DMS 273 treated with DMSO at 0.1 percent for 48 hours (cell line): Measurements from ENCODE around the gene NSDHL.

Experiments
- DNase-seq: peaks from one replicate; lab custom pipeline; 2025; lab: John Stamatoyannopoulos, UW

NSDHL gene

DNA sequence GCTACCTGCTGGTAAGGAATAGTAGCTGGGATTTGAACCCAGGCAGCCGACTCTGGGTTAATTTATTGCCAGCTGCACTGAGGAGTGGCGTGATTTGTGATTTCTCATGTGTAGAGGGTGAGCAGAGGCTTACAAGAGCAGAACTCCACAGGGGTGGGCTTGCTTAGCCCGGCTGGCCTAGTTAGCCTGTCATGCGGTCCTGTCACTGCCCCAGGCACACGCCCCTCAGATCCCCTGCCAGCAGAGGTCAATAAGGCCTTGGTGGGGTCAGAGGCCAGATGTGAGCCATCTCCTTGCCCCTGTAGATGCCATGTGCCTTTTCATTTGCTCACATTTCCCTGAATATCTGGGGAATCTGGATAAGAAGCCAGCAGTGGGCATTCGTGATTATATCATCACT lies 13.4 kb downstream of the NSDHL start:
- no peak for DNase-seq

- DNase-seq = no peak
These were observed 14.9 kb downstream of the NSDHL start for GRCh38 chrX:152845618-152846240.

GRCh38 chrX:152847281-152847680 lies 16.4 kb downstream of the NSDHL start:
- DNase-seq = no peak

- no peak for DNase-seq
These were observed 19.6 kb downstream of the NSDHL start for GRCh38 chrX:152850465-152850864.

DNA sequence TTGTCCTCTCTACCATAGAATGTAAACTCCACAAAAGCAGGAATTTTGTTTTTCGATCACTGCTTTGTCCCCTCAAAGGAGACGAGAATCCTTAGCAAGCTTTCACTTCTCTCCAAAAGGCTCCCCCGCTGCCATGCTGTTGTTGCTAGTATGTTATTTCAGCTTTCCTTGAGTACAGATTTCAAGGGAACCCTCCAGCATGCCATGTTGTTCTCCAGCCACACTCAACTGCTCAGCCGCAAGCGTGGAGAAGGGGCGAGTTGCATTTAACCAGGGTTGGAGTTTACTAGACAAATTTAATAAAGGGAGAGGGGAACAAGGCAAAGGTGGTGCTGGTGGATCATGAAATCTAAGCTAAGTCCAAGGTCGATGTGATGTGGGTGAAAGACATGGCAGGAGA lies 23.1 kb downstream of the NSDHL start:
- no peak for DNase-seq

GRCh38 chrX:152861116-152861515 lies 30.3 kb downstream of the NSDHL start:
- peak; percentile 39 for DNase-seq

GRCh38 chrX:152861826-152862225 lies 31.0 kb downstream of the NSDHL start:
- no peak for DNase-seq

- DNase-seq = no peak
These were observed 34.5 kb downstream of the NSDHL start for GRCh38 chrX:152865232-152865920.

- DNase-seq = no peak
These were observed 35.5 kb downstream of the NSDHL start for GRCh38 chrX:152866386-152866785.

DNA sequence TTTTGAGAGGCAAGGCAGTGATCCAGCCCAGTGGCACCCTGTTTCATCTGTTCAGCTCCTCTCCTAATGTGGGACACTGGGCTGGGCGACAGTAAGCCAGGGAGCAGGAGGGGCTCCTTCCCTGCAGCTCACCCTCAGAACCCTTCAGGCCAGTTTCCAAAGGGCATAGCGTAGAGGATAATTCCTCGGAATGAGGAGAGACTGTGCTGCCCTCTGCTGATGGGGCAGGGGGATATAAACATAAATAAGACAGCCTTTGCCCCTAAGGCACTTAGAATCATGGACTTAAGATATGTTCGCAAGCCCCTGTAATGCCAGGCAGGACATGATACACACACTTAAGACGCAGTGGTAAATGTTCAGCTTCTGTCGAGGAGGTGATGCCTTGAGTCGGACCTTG lies 39.1 kb downstream of the NSDHL start:
- no peak for DNase-seq

GRCh38 chrX:152871260-152871659 lies 40.4 kb downstream of the NSDHL start:
- DNase-seq = no peak

DNA sequence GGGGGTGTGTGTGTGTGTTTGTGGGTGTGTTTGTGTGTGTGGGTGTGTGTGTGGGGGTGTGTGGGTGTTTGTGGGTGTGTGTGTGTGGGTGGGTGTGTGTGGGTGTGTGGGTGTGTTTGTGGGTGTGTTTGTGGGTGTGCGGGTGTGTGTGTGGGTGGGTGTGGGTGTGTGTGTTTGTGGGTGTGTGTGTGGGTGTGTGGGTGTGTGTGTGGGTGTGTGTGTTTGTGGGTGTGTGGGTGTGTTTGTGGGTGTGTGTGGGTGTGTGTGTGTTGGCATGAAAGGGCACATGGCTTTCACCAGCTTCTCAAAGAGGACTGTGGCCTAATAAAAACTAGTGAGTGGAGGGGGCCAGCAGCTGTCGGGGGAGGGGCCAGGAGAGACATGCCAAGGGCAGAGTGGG lies 41.7 kb downstream of the NSDHL start:
- no peak for DNase-seq

DNA sequence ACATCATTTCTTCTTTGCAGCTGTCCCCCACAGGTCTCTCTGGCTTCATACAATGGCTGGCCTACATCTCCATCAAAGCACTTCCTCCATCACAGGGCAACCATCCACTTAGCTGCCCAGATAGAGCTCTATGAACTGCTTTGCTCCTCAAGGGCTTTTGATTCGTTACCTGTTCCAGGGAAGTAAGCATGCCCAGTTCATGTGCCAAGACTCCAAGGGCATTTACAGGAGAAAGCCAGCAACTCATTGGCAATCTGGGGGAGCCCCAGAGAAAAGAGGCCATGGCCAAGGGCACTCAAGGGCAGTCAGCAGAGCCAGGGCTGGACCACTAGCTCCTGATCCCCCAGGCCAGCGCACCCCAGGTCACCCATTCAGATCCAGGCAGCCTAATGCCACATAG lies 42.5 kb downstream of the NSDHL start:
- DNase-seq = no peak

GRCh38 chrX:152876931-152877840 lies 46.3 kb downstream of the NSDHL start:
- DNase-seq = no peak

DNA sequence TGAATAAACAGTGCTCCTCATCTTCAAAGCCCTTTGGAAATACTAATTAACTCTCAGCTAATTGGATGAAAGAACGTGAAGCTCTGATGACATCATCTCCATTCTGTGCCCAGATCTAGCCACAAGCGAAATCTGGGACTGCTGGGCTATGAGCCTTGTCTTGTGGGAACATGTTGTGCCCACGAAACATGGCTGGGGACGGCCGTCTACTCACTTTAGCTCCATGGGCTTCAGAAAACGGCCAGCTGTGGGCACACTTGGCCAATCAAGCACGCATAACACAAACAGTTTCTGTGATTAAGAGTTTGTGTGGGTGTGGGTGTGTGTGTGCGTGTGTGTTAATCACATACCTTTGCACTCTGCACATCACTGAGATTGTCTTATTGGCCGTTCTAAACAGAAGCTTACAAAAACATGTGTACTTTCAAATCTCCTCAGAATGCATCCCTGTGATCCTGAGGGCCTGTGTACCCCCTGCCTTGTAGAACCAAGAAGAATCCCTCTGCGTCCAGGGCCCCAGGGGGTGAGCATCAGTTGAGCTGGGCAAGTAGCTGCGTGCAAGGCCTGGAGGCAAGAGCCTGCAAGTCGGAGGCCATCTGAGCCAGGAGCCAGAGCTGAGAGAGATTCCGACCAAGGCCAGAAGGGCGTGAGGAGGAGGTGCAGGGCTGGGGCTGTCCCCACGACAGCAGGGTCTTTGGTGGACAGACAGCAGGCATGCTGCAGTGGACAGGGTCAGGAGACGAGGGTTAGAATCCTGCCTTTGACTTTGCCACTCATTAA lies 48.3 kb downstream of the NSDHL start:
- no peak for DNase-seq

- no peak for DNase-seq
These were observed 50.4 kb downstream of the NSDHL start for GRCh38 chrX:152881289-152881688.

- DNase-seq = no peak
These were observed 53.3 kb downstream of the NSDHL start for GRCh38 chrX:152884171-152884570.

DNA sequence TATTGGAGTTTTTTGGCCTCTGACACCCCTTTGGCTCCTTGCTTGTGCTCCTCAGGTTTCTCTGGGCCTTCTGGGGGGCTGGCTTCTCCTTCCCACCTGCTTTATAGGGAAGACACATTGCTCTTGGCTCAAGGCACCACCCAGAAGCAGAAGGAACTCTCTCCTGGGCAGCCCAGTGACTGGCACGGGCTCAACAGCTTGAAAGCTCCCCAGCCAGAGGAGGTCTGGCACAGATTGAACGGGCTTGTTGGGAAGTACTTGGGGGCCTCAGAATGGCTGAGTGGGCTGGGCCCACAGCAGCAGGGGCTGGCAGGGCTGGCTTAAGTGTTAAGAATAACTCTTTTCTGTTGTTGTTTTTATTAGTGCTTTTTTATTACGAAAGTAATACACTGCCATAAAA lies 55.9 kb downstream of the NSDHL start:
- DNase-seq = no peak

GRCh38 chrX:152892499-152892898 lies 61.6 kb downstream of the NSDHL start:
- DNase-seq = no peak

- no peak for DNase-seq
These were observed 62.4 kb downstream of the NSDHL start for GRCh38 chrX:152892999-152893891.

- DNase-seq = no peak
These were observed 63.2 kb downstream of the NSDHL start for GRCh38 chrX:152893980-152894610.
